GM11168 (cell line): ENCODE results near the gene KNDC1.
"Not testable (repeated sequence)": the region's sequence is repeated elsewhere in the genome, so short reads cannot be mapped to it uniquely, and the experiment has no call there.

Experiments
- in situ Hi-C: fragments of 300-500 bp; cut with MboI; formaldehyde crosslinking; loops from one replicate; pipeline ENCODE4 v1.12.0; 2022; ENCODE audit warnings: low sequenced_read_pairs; ENCODE audit not compliant: unreplicated experiment

The KNDC1 gene

DNA sequence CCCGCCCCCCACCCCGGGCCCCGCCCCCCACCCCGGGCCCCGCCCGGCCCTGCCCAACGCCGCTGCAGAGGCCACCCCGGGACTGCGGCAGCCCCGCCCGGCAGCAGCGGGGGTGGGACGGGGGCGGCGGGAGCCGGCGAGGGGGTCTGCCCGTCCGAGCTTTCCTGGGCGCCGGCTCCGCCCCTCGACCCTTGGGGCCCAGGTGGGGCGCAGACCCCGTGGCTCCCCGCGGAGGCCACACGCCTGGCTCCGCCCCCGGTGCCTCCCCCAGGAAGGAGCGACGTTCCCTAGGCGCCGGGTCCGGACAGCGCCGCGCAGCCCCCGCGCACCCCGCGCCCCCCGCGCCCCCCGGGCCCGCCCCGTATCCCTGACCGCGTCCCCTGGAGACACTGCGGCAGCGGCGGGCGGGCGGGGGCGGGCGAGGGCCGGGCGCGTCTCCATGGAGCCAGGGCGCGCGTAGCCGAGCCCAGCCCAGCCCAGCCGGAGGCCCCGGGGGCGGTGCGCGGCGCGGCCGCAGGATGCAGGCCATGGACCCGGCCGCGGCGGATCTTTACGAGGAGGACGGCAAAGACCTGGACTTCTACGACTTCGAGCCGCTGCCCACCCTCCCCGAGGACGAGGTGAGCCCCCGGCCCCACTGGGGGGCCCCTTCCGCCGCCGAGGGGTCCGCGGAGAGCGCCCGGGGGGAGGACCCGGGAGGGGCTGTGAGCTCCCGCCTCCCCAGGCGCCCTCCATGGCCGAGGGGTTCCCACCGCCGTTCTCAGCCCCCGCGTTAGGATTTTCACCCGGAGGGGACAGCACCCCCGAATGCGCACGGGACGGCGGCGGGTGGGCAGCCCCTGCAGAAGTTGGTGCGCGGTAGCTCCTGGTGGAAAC is at the start of gene KNDC1:
TSS of gene KNDC1 (plus strand) at position 270 of the 876 bp plus-strand sequence. CDS start at position 519, 249 bp downstream.
- in situ Hi-C loops: no loop called here

- in situ Hi-C loops: no loop called here
These were observed 49.3 kb upstream of the KNDC1 start for GRCh38 chr10:133110609-133111275.

DNA sequence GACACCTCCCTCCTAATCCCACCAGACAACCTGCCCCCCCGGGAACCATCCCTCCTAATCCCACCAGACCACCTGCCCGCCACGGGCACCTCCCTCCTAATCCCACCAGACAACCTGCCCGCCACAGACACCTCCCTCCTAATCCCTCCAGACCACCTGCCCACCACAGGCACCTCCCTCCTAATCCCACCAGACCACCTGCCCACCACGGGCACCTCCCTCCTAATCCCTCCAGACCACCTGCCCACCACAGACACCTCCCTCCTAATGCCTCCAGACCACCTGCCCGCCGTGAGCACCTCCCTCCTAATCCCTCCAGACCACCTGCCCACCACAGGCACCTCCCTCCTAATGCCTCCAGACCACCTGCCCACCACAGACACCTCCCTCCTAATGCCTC is 48.4 kb upstream of the KNDC1 start:
- in situ Hi-C loops: not testable (repeated sequence)

DNA sequence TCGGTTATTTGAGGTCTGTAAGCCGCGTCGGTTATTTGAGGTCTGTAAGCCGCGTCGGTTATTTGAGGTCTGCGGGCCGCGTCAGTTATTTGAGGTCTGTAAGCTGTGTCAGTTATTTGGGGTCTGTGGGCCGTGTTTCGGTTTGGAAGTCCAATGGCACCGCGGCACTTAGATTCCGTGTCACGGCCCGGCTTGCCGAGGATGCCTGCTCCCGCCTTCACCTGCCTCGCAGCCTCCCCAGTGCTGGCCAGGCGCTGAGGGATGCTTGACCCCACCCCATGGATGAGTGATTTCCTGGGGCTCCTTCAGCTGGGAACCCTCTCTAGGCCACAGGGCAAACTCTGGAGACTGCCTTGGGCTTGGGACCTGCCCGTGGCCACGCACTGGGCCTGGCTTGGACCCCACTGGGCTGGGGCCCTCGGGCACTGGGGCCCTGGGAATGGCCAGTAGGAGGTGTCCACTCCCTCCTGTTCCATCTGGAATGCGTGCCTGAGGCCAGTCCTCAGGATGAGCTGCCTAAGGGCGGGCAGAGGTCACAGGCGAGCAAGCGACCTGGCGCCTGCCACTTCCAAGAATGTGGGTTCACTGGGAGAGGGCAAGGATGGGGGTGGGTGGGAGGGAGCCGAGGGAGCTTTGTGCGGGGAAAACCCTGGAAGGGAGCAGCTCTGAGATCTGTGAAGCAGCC is 46.7 kb upstream of the KNDC1 start:
- in situ Hi-C loops: no loop called here

DNA sequence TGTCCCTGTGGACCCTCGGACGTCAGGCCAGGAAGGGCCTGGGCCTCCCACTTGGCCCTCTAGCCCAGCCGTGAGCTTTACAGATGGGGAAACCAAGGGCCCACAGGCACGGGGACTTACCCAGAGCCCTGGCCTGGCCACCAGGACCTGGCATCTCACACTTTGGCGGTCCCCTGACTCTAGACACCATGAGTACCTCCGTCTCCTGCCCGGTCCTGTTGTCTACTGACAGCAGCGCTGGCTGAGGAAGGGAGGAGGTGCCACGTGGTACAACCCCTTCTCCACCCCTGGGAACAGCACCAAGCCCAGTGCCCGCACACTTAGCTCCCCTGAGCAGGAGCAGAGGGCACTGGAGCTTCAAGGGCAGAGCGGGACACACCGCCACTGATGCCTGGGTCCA is 46.2 kb upstream of the KNDC1 start:
- in situ Hi-C loops: no loop called here

GRCh38 chr10:133114251-133114650 is 45.8 kb upstream of the KNDC1 start:
- in situ Hi-C loops: no loop called here

- in situ Hi-C loops: no loop called here
These were observed 45.1 kb upstream of the KNDC1 start for GRCh38 chr10:133114726-133115452.

DNA sequence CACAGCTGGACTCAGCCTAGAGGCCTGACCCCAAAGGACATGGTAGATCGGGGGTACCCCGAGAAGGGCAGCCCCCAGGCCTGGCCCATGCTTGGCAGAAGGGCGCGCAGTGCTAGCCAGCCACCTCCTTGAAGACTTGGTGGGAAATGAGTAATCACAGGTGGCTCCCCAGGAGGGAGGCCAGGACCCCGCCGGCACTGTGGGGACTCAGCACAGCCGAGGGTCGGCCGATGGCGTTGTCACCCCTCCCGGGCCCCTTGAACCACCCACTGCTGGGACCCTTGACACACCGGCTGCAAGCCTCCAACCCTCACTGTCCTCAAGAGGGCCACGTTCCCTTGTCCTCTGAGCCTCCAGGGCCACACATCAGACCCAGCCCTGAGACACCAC is 44.6 kb upstream of the KNDC1 start:
- in situ Hi-C loops: no loop called here

DNA sequence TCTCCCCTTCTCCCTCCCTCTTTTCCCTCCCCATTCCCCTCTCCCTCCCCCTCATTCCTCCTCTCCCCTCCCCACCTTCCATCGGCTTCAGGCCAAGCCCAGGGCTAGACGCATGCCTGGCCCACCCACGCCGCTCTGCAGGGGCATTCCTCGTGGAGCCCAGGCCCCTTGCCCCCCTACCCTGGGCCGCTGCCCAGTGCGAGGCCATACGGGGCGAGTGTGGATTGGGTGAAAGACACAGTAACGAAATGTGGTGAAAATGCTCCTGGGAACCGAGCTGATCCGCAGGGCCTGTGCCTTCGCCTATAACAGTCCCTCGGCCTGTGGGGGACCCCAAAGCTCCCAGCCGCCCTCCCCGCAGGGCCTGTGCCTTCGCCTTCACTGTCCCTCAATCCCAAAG is 44.0 kb upstream of the KNDC1 start:
- in situ Hi-C loops: no loop called here

DNA sequence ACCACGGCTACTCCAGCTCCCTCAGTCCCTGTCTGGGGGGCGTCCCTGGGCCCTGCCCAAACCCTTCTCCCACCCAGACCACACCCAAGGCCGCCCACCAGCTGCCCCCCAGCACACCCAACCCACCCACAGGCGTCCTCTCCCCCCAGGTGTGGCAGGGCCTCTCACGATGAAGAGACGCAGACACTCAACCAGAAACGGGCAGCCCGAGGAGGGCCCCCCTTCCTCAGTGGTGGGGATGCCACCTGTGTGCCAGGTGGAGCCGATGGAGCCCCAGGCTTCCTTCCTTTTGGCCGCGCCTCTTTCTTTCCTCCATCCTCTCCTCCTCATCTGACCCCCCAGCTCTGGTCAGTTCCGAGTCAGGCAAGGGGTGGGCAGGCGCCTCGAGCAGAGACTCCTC is 43.6 kb upstream of the KNDC1 start:
- in situ Hi-C loops: no loop called here

GRCh38 chr10:133117036-133117687 is 42.9 kb upstream of the KNDC1 start:
- in situ Hi-C loops: no loop called here

DNA sequence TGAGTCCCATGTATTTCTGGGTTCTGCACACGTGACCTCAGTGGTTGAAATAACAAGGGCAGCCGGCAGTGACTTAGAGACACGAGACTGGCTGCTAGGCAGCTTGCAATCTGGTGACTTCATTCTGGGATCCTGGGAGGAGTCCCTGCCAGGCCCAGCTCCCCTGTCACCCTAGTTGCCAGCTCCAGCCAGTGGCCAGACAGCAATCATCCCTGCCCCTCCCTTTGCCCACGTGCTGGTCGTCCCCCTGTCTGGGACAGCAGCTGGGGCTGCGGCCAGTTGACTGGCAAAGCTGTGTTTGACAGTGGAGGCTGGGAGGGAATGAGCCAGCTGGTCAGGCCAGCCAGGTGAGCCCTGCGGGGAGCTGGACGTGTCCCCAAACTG is 42.3 kb upstream of the KNDC1 start:
- in situ Hi-C loops: no loop called here

- in situ Hi-C loops: no loop called here
These were observed 38.5 kb upstream of the KNDC1 start for GRCh38 chr10:133121479-133121878.

GRCh38 chr10:133122171-133122935 is 37.7 kb upstream of the KNDC1 start:
- in situ Hi-C loops: no loop called here

DNA sequence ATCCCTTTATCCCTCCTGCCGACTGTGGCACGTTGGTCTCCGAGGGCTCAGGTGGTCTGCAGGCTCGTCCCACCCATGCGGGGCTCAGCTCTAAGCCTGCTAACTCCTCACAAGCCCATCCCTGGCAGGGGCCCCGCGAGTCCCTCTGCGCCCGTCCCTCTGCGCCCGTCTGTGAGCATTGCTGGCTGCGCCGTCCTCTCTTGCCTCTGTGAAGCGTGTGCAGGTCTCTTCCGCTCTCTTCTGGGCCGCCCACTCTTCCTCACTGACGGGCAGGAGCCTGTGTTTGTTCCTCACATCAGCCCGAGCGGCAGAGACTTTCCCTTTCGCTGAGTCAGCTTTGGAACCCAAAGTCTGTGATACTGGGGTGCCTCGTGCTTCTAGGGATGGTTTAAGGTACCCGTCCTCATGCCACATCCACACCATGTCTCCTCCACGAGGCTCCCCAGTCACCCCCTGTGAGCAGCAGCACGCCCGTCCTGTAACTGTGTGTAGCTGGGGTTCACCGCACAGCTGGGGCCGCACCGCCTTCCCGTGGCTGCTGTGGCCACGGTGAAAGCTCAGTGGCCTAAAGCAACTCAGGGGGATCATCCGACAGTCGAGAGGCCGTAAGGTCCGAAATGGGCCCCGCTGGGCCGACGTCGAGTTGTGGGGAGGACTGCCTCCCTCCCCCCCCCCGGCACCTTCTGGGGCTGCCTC is 36.8 kb upstream of the KNDC1 start:
- in situ Hi-C loops: no loop called here

- in situ Hi-C loops: no loop called here
These were observed 36.2 kb upstream of the KNDC1 start for GRCh38 chr10:133123746-133124356.

DNA sequence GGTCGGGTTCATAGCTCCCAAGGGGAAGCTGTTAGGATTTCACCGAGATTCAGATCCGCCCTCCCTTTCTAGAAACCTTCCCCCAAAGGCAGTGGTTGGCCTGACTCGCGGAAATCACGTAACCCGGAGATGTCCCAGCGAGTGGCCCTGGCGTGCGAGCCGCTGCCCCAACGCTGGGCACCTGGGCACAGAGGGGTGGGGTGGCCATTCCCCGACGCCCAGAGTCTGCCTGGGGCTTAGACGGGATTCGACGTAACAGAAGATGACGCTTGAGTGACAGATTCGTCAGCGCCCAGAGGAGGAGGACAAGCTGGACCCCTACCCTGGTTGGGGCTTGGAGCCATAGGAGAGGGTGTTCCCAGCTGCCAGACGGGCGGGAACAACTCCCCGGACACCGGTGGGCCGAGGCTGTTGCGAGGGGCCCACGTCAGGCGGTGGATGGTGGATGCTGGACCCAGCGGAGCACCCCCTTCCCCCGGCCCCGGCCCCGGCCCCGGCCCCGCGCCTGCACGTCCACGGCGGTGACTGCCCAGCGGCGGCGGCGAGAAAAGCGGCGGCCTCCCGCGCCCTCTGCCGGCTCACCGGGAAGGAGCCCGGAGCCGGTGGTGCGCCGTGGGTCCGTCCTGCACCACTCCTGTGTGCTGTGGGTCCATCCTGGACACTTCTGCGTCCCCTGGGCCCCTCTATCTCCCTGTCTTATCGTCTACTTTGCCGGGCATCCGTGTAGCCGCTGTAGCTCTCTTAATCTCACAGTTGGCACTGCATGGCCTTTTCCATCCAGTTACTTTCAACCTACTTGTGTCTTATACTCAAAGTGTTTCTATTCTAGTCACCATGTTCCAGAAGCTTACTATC is 35.4 kb upstream of the KNDC1 start:
- in situ Hi-C loops: no loop called here
